GM21576 (cell line): ENCODE measurements around the gene TEX29.

Experiments
- ATAC-seq: cut with Tn5 transposase; IDR thresholded peaks from one replicate; pipeline ENCODE4 v1.9.1; 2021; ENCODE audit warnings: mild to moderate bottlenecking, moderate library complexity; ENCODE audit not compliant: unreplicated experiment

The TEX29 gene

DNA sequence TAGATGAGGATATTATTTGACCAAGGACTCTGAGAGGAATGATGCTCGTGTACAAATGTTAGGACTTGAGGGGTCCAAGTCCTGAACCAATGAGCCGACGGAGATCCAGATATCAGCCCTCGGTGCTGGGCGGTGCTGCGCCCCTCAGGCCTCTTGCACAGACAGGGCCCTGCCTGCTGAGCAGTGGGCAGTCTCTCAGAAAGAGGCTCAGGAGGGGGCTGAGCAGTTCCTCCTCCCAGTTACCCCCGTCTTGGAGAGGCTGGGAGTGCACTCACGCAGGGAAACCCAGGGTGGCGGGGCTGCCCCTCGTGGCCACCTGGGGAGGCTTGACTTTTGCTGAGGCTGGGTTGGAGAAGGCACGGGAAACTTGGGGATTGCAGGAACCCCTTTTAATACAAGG, 18.4 kb downstream of the TEX29 start:
- no peak for ATAC-seq

DNA sequence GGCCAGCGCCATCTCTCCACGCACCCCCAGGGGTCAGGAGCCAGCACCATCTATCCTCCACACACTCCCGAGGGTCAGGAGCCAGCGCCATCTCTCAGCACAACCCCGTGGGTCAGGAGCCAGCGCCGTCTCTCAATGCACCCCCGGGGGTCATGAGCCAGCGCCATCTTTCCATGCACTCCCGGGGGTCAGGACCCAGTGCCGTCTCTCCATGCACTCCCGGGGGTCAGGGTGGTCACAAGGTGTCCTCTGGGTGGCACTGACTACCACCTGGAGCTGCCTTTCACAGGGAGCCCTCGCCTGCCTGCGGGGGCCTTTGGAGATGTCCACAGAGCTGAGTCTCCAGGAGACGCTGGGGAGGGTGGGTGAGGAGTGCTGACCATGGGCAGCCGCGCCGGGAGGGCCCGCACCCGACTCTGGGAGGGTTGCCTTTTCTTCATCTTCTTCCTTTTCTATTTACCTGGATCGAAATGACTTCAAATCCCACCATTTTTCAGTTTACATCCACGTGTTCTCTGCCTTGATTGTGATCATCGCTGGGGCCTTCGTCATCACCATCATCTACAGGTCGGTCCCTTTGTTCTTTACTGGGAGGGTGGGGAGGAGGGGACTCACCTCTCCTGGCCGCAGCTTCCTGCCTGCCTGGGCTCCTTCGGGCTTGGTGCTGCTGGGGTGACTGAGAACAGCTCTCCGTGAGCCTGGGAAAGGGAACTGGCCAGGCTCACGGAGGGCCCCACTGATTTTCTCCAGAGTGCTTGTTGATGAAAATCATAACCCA, 19.1 kb downstream of the TEX29 start:
- ATAC-seq, result no peak

DNA sequence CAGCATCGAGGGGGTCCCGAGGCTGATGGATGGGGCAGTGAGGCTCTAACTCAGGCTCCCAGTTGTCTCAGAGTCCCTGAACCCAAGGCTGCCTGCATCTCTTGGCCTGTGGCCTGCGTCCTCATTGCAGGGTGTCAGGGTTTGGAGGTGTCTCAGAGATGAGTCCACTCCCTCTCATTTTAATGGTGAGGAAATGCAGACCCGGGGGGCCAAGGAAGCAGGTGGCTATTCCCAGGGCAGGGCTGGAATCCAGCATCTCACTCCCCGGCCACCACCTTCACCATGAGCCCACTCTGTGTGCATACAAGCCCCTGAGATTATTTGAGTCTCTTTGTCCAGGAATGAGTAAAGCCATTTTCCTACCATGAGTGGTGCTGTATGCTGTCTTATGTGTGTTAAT, 21.4 kb downstream of the TEX29 start:
- ATAC-seq, result no peak

DNA sequence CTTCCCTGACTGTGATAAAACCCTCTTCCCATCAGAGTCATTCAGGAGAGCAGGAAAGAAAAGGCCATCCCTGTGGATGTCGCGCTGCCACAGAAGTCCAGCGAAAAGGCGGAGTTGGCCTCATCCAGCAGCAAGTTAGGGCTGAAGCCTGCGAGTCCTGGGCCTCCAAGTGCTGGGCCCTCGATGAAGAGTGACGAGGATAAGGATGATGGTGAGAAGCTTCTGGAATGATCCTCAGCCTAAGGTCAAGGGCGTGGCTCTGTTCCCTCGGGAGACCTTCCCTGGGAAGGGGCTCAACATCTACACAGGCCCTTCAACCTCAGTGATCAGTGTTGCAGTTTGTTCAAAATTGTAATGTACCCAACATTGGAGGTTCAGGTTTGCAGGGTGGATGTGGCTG, 22.3 kb downstream of the TEX29 start:
- no peak for ATAC-seq

DNA sequence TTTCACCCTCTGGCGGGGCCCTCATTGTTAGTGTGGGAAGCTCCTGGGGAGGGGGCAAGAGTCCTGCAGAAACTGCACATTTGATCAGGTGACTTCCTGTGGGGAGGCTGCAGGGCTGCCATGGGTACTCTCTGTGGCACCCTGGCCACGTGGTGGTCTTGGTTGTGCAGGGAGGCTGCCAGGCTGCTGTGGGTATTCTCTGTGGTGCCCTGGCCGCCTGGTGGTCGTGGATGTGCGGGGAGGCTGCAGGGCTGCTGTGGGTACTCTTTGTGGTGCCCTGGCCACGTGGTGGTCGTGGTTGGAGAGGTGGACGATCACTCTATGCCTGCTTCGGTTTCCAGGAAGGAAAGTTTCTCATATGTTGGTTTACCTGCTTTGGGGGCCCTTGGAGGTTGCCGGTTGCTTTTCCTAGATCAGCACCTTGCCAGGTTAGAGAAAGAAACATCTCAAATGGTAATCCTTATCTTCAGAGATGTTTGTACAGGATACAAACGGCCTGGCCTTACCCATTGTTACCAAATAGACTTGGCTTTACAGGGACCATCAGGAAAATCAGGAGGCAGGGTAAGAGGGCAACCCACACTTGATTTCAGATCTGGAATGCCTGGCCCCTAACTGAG, 22.9 kb downstream of the TEX29 start:
- ATAC-seq, result no peak

DNA sequence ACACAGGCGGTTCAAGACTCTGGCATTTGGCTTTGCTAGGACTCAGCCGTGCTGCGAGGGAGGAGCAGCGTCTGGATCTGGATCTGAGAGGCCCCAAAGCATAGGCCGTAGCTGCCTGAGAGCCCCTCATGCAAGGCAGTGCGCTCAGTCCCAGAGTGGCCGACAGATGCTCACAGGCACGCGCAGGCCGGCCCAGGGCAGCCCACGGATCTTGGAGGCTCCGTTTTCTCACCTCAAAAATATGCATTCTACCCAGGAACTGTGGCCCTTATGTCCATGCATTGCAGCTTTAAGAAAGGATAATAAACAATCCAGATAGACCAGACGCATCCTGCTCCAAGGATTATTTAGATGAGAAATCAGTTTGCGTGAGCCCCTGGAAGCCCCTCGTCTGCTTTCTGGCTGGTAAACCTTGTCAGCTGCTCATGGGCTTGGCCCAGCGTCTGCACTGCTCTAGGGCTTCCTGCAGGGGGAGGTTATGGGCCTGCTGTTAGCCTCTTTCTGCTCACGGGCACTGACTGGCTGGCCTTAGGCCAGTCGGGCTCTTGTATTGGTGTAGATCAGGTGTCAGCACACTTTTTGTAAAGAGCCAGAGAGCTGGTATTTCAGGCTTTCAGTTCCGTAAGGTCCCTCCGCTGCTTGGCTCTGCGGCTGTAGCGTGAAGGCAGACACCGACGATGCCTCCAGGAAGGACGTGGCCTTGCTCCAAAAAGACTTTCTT, 24.2 kb downstream of the TEX29 start:
- ATAC-seq, result no peak

DNA sequence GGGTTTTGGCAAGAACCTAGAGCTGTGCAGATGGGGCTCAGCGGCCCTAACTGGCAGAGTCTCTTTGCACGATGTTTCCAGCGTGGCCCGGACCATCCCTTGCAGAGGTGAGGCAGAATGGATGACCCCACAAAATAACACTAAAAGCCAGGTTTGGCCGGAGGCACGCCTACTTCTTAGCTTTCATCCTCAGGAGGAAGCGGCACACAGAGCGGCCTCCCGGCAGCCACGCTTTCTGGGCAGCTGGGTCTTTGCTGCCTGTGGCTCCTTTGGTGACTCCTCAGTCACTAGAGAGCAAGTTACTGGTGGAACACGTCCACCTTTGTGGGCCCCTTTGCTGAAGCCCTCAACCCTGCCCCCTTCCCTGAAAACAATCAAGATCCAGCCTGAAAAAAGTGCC, 25.2 kb downstream of the TEX29 start:
- no peak for ATAC-seq

DNA sequence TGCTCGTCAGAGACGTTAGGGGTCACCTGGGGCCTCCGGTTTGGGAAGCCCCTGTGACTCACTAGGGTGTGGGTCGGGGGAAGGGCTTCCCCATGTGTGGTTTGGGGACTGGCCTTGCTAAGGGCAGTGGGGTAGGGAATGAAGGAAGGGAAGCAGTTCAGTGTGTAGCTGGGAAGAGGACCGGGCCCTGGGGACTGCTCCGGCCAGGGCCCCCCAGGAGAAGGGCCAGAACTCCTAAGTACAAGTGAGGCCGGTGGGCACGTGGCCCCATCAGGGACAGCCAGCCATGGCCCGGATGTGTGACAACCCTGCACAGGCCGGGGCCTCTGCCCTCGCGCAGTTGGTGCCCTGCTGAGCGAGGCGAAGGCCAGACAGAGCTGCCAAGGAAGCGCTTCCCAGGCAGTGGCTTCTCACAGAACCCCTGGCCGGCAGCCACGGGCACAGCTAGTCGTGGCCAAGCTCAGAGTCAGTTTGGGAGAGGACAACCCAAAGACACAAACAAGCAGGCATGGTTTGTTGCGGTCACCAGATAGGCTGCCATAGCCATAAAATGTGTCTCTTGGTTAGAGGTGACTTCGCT, 25.7 kb downstream of the TEX29 start:
- ATAC-seq, result no peak

DNA sequence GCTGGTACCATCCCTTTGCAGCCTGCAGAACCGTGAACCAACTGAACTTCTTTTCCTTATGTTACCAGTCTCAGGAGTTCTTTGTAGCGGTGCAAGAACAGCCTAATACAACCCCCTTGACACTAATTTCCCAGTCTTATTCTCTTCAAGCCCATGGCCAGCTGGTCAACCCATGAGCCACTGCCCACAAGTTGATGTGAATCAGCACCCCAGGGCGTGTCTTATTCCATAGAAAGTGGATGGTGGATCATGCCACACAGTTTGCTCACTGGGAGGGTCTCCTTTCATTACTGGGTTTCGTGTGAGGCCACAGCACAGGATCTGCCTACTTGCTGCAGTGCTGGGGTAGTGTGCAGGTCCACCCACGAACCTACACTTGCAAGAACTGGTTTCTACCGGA, 27.0 kb downstream of the TEX29 start:
- ATAC-seq, result no peak

DNA sequence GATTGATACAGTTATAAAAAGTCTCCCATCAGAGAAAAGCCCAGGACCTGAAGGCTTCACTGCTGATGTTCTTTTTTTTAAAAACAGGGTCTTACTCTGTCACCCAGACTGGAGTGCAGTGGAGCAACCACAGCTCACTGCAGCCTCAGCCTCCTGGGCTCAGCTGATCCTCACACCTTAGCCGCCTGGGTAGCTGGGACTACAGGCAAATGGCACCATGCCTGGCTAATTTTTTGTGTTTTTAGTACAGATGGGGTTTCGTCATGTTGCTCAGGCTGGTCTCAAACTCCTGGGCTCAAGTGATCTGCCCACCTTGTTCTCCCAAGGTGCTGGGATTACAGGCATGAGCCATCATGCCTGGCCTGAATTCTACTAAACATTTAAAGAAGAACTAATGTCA, 33.1 kb downstream of the TEX29 start:
- no peak for ATAC-seq

DNA sequence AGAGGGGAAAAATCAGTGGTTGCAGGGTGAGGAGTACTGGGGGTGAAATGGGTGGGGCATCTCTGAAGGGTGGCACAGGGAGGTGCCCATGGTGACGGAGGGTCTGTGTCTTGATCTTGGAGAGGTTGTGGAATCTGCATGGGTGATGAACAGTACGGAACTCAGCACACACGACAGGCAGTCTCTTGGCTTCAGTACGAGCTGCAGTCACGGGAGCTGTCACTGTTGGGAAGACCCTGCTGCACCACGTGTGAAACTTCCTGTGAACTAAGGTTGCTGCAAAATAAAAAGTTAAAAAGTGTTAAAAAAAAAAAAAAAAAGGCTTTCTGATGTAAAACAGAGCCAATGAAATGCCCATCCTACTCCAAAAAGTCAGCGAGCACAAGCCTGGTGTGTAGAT, 34.3 kb downstream of the TEX29 start:
- ATAC-seq, result no peak

DNA sequence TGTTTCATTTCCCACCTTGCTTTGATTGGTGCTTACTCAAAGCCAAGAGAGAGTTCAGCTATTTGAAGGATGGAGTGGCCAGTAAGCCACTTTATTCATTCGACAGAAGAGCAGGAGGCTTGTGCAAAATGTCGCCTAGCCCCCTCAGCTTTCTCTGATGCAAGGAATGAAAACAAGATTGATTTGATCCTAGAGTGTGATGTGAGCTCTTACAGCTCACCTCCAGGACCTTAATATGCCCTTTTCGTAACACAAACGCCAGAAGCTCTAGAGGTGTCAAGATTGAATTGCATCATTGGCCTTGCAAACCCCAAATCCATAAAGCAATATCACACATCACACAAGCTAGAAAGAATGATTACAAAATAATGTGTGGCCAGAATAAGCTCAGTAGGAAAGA, 36.4 kb downstream of the TEX29 start:
- ATAC-seq, result no peak

DNA sequence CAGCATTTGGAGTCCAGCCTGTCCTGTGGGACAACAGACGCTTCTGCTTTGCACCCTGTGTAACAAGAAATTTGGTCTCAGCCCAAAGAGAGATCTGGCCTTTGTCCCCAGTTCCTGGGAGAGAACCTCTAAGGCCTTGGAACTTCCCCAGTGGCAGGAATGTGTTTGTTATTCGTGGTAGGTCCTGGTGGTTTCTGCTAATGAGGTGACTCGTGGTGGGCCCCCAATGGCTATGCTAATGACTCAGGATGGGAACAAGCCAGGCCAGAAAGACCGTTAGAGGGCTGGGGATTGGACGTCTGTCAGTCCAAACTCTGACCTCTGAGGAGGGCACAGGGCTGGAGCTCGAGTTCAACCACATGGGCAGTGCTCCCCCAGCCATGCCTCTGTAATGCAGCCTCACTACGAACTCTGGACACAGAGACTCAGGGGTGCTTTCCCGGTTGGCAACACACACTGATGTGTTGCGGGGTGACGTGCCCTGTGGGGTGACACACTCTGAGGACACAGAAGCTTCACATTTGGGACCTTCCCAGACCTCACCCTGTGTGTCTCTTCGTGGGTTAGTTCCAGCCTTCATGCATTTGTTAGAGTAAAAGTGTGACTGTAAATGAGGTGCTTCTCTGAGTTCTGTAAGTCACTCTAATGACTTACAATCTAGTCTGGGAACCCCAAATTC, 38.9 kb downstream of the TEX29 start:
- no peak for ATAC-seq

DNA sequence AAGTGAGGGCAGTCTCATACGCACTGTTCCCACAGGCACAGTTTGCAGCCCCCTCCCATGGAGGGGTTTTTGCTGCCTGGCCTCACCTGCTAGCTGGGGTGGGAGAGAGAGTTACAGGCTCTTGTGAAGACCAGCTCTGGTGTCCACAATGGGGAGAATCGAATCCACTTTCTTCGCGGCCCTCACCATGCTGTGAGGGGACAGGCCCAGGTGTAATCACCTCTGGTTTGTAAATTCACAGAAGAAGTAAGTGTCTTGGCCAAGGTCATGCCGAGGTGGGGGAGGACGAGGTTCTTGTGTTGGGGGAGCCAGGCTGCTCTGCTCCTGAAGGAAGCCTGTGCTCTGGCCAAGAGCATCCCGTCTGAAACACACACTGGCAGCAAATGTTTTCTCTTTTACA, 39.5 kb downstream of the TEX29 start:
- ATAC-seq, result no peak

DNA sequence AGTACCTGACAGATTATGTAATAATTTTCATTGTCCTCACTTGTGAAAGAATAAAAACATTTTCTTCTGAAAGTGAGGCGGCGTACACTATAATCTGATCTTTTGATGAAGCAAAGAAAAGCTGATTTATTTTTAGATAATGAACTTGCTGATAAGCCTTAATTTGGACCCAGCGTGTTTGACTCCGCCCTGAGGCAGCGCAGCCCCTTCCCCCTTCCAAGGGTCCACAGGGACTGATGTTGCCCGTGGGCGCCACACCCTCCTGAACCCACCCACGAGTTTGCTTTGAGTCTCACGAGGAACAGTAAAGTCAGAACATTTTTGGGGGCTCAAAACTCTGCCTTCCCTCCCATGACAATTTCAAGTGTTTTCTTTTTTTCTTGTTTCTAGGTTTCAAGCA, 40.0 kb downstream of the TEX29 start:
- ATAC-seq, result no peak

DNA sequence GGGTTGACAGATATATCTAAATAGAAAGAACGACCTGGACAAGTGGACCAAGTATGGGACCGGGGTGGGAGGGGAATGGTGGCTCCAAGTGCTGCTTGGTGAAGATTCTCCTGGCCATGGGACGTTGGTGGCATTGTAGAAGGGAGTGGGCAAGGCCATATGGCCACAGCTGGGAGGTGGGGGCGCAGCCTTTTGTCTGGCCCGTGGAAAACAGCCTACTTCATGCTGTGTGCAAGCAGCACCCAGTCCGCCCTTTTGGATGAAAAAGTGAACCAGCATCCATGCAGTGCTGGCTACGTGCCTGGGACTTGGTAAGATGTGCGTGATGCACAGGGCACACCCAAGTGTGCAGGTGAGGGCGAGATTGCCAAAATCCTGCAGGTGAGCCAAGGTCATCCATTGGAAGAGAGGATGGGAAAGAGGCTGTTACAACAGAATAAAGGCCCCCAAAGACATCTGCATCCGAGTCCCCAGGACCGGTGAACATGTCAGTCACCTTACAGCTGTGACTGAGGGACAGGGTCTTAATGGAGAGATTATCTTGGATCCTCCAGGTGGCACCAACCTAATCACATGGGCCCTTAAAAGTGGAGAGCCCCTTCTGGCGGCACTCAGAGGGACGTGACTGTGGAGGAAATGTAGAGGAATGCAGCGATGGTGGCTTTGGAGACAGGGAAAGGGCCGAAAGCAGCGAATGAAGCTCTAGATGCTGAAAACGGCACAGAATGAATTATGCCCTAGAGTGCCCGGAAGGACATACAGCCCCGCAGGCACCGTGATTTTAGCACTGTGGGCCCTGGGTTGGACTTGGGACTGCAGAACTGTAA, 40.8 kb downstream of the TEX29 start:
- no peak for ATAC-seq

DNA sequence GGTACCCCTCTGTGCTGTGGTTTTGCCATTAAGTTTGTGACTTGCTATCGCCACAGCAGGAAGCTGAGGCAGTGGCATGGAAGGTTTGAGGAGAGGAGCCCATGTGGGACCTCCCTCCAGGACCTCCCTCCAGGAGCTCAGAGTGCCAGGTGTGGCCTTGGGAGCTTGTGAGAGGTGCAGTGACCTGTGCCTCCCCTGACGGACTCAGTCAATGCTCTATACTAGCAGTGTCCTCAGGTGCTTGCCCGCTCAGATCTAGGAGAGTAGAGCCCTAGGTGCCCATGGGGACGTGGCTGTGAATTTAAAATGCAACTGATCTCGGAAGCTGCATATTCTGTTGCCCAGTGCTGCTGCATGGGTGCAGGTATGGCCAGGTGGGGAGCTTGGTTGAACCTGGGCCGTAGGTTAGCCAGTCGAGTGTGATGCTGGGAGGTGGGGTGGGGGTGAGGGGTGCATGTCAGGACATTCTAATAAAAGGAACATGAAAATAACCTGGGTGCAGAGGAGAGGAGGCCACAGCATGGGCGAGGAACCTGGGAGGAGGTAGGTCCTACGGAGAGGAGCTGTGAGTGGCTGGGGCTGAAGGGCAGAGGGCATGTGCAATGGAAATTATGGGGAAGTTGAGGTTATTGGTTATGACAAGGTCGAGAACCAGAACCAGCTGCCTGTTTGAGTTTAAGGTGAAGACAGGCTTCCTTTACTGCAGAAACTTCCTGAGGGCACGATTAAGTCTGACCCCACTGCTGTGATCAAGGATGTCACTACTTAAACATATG, 41.6 kb downstream of the TEX29 start:
- no peak for ATAC-seq

DNA sequence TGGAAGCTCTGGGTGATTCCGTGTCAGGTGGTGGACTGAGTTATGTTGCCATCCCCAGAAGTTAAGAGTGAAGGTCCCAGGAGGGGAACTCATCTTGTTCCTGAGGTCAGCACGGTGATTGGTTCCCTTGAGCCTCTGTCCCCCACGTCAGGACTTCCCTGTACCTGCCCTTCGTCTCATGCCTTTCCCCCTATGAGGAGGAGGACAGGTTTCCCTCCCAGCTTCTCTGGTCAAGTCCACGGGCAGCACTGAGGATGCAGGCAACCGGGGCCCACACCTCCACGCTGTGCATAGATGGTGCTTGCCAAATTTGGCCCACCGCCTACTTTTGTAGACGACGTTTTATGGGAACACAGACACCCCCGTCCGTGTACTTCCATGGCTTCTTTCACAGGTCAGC, 42.7 kb downstream of the TEX29 start:
- no peak for ATAC-seq

DNA sequence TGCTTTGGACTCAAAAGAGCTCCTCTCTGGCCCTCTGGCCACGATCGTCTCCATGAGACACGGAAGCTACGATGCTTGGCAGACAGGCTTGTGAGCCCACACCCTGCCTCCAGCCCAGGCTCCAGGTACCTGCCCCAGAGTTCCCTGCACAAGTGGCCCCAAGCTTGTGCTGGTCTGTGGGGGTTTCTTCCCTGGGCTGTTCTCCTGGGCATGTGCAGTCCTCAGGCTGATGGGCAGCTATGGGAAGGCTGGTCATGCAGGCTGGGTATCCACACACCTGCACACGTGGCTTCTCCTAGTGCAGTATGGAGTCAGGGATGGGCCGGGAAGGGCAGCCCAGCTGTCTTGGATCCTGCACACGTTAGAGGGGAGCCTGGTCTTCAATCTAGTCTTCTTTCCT, 43.1 kb downstream of the TEX29 start:
- no peak for ATAC-seq
